ENCODE data around the gene CDC14B. TPM values are rescaled to one million over a fixed set of nuclear protein-coding genes. Genes with fewer than 3 reads are reported as not detected.

CDC14B gene
- 24.7 and 38.1 TPM in 2 replicates for total RNA-seq (ENCODE audit: low replicate concordance)

- Mint-ChIP-seq H3K36me3 (no peaks in the 10 kb centered on the region), H3K4me3 (peak within 1 kb of the TSS; percentile 91), H3K9me3 (no peaks in the 10 kb centered on the region), H3K27ac (peak within 1 kb of the TSS; percentile 78), H3K27me3 (ENCODE audit: insufficient read depth, low read depth) (peaks cover 2% of the 10 kb centered on the region), H3K4me1 (peaks cover 34% of the 10 kb centered on the region)
- H3K9me3 ChIP-seq (ENCODE audit: low read depth) = no peaks in the 10 kb centered on the region
- H3K79me2 ChIP-seq (ENCODE audit: low read depth) = peaks cover 28% of the 10 kb centered on the region
- no peak within 1 kb of the TSS for H3K9ac ChIP-seq
- H3K27ac ChIP-seq = no peak within 1 kb of the TSS
- H3K4me2 ChIP-seq = peak within 1 kb of the TSS; percentile 99
- peak; percentile 96 for DNase-seq (ENCODE audit: low spot score)
- H4K20me1 ChIP-seq (ENCODE audit: low read depth) = peaks cover 36% of the 10 kb centered on the region
- peak within 1 kb of the TSS; percentile 93 for H2AFZ ChIP-seq (replicated peaks)
- H3K27me3 ChIP-seq = peaks cover 28% of the 10 kb centered on the region
- H3K36me3 ChIP-seq = no peaks in the 10 kb centered on the region
- peaks cover 20% of the 10 kb centered on the region for H3F3A ChIP-seq (ENCODE audit: low read depth)
- peaks cover 24% of the 10 kb centered on the region for H3K4me1 ChIP-seq
- no peak for TF ChIP-seq CTCF (IDR thresholded peaks at IDR 0.05)
- TF ChIP-seq EZH2phosphoT487 (IDR thresholded peaks at IDR 0.05) = no peak
- TF ChIP-seq EZH2 (IDR thresholded peaks at IDR 0.05) = no peak
- peak within 1 kb of the TSS; percentile 91 for H3K4me3 ChIP-seq
Measured at GRCh38 chr9:96619491-96620180, at the start of gene CDC14B. Gene CDC14B, minus strand, starts transcription at chr9:96619843. Its CDS starts 465 bp downstream, at chr9:96619378.

- peaks cover 7% of the 10 kb centered on the region for H3K9me3 Mint-ChIP-seq
- Histone ChIP-seq H3K27ac (no peak overlapping the region), H3K79me2 (ENCODE audit: low read depth) (no peaks in the 10 kb centered on the region), H3F3A (ENCODE audit: low read depth) (no peaks in the 10 kb centered on the region), H3K4me2 (no peak overlapping the region), H3K27me3 (no peaks in the 10 kb centered on the region), H3K9me3 (ENCODE audit: low read depth) (no peaks in the 10 kb centered on the region), H3K9ac (no peak overlapping the region), H3K36me3 (no peaks in the 10 kb centered on the region), H4K20me1 (ENCODE audit: low read depth) (no peaks in the 10 kb centered on the region), H3K4me1 (no peaks in the 10 kb centered on the region), H2AFZ (replicated peaks) (no peak overlapping the region), H3K4me3 (no peak overlapping the region)
- DNase-seq (ENCODE audit: low spot score) = no peak
- no peak overlapping the region for H3K27ac Mint-ChIP-seq
- no peaks in the 10 kb centered on the region for H3K36me3 Mint-ChIP-seq
- no peak for TF ChIP-seq EZH2 (IDR thresholded peaks at IDR 0.05)
- TF ChIP-seq CTCF (IDR thresholded peaks at IDR 0.05) = no peak
- no peak for TF ChIP-seq EZH2phosphoT487 (IDR thresholded peaks at IDR 0.05)
- peaks cover 2% of the 10 kb centered on the region for H3K27me3 Mint-ChIP-seq (ENCODE audit: insufficient read depth, low read depth)
- no peak overlapping the region for H3K4me3 Mint-ChIP-seq
- no peaks in the 10 kb centered on the region for H3K4me1 Mint-ChIP-seq
Measured at GRCh38 chr9:96668868-96669534, 49.4 kb upstream of the CDC14B start.

GRCh38 chr9:96667363-96667728 lies 47.7 kb upstream of the CDC14B start:
- no peak overlapping the region for H3K27ac Mint-ChIP-seq

More at GRCh38 chr9:96667363-96667728, 47.7 kb upstream of the CDC14B start:
- no peaks in the 10 kb centered on the region for H3K4me1 ChIP-seq
- peak; percentile 14 for DNase-seq (ENCODE audit: low spot score)
- peaks cover 2% of the 10 kb centered on the region for H3K27me3 Mint-ChIP-seq (ENCODE audit: insufficient read depth, low read depth)
- no peaks in the 10 kb centered on the region for H3K27me3 ChIP-seq
- peaks cover 6% of the 10 kb centered on the region for H3K9me3 Mint-ChIP-seq
- H3K36me3 Mint-ChIP-seq = no peaks in the 10 kb centered on the region
- H3K79me2 ChIP-seq (ENCODE audit: low read depth) = no peaks in the 10 kb centered on the region
- no peak overlapping the region for H3K4me3 ChIP-seq
- H4K20me1 ChIP-seq (ENCODE audit: low read depth) = no peaks in the 10 kb centered on the region
- H3K27ac ChIP-seq = no peak overlapping the region
- no peaks in the 10 kb centered on the region for H3K4me1 Mint-ChIP-seq
- H2AFZ ChIP-seq (replicated peaks) = no peak overlapping the region
- H3K4me3 Mint-ChIP-seq = no peak overlapping the region
- H3K9me3 ChIP-seq (ENCODE audit: low read depth) = no peaks in the 10 kb centered on the region
- H3K4me2 ChIP-seq = no peak overlapping the region
- H3F3A ChIP-seq (ENCODE audit: low read depth) = no peaks in the 10 kb centered on the region
- H3K36me3 ChIP-seq = no peaks in the 10 kb centered on the region
- TF ChIP-seq EZH2phosphoT487 (IDR thresholded peaks at IDR 0.05) (no peak), CTCF (IDR thresholded peaks at IDR 0.05) (no peak), EZH2 (IDR thresholded peaks at IDR 0.05) (no peak)
- H3K9ac ChIP-seq = no peak overlapping the region
